Activated T-cell treated with anti-CD3 and anti-CD28 coated beads, Interleukin-2, amount 50 U/mL, for 72 hours (primary cell): ENCODE results near the gene YTHDF1. TPM values are rescaled to one million over a fixed set of nuclear protein-coding genes. Genes with fewer than 3 reads are reported as not detected.

Source experiments
- ATAC-seq, 2 donors: fragments of 150-1000 bp; cut with Tn5 transposase; replicated peaks in 1 of 2; 2 replicates each; pipeline ENCODE4 v1.10.0; 2021; ENCODE audit warnings: moderate library complexity in 2 of 2, mild to moderate bottlenecking in 1 of 2
- DNase-seq, 2 donors: peaks; one replicate each; pipeline ENCODE4 v3.0.0; 2021 to 2022; ENCODE audit warnings: mixed read lengths in 1 of 2
- H3K27ac Mint-ChIP-seq: one replicate; pipeline ENCODE4 v1.8.0; 2022; ENCODE audit warnings: mild to moderate bottlenecking, moderate library complexity, mixed read lengths
- H3K27me3 Mint-ChIP-seq: one replicate; pipeline ENCODE4 v1.8.0; 2022; ENCODE audit warnings: low read depth, mixed read lengths
- H3K36me3 Mint-ChIP-seq, 2 donors: one replicate each; pipeline ENCODE4 v1.8.0; 2022; ENCODE audit warnings: mixed read lengths in 2 of 2, mild to moderate bottlenecking in 1 of 2; ENCODE audit not compliant: insufficient read depth in 2 of 2
- H3K4me1 Mint-ChIP-seq: one replicate; pipeline ENCODE4 v1.8.0; 2022; ENCODE audit warnings: low read depth, mixed read lengths
- H3K4me3 Mint-ChIP-seq, 2 donors: one replicate each; pipeline ENCODE4 v1.8.0; 2022; ENCODE audit warnings: mild to moderate bottlenecking in 2 of 2, mixed read lengths in 2 of 2, moderate library complexity in 2 of 2
- H3K9me3 Mint-ChIP-seq, 2 donors: one replicate each; pipeline ENCODE4 v1.8.0; 2022; ENCODE audit warnings: mixed read lengths in 2 of 2
- total RNA-seq, 2 donors: library from RNA; stranded (reverse); gene quantifications; one replicate each; pipeline ENCODE4 v1.2.3, GENCODE V29; 2022

The YTHDF1 gene
- total RNA-seq, 2 donors from 2014 or later = 39.1 to 43.2 TPM

DNA sequence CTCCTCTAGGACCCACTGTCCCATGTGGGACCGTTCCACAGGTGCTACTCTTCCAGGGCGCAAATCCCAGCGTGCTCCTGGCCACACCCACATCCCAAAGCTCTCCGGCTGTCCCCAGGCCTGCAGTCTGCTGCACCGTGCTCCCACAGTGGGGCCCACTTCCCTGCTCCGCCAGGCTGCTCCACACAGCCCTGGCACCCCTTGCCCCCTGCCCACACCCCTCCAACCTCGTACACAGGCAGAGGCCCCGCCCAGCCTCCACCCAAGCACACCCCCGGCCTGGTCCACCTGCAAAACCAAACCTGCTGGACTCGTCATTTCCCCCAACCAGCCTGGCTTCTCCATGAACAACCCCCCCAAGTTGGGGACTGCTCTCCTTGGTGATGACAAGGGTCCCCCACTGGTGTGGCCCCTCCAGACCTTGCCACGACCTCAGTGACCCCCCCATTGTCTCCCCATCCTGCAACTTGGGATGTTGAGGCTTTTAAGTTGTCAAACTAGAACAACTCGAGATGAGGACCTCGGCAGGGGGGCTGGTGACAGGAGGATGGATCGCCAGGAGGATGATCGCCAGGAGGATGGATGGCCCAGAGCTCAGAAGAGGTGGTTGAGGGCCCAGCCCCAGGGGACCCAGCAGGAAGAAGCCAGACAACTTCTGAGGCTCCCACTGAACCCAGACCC, 27.1 kb downstream of the YTHDF1 start:
- Mint-ChIP-seq H3K36me3 (no peaks in the 10 kb centered on the region), H3K27me3 (peaks cover 2% of the 10 kb centered on the region), H3K9me3 (peaks cover 0 to 2% of the 10 kb centered on the region in 2 donors), H3K27ac (no peak overlapping the region), H3K4me1 (no peaks in the 10 kb centered on the region), H3K4me3 (no peak overlapping the region)
- ATAC-seq (no peak), DNase-seq (no peak)

DNA sequence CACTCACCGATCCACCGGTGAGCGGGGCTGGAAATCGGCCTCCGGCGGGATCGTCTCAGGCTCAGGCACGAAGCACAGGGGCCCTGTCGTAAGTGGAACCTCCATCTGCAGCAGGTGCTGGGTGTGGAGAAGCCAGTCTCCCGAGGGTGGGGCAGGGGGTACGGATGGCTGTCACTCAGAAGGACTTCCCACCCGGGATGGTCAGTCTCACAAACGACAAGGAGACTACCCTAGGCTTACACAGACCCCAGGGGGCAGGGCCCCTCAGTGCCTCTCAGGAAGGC, 27.8 kb downstream of the YTHDF1 start:
- Mint-ChIP-seq H3K4me1 (no peaks in the 10 kb centered on the region), H3K36me3 (no peaks in the 10 kb centered on the region), H3K4me3 (no peak overlapping the region), H3K9me3 (peaks cover 0 to 2% of the 10 kb centered on the region in 2 donors), H3K27me3 (peaks cover 6% of the 10 kb centered on the region), H3K27ac (no peak overlapping the region)
- DNase-seq (no peak), ATAC-seq (no peak)

GRCh38 chr20:63187338-63188158, 28.4 kb downstream of the YTHDF1 start:
- no peaks in the 10 kb centered on the region for H3K4me1 Mint-ChIP-seq
- H3K27me3 Mint-ChIP-seq = peaks cover 6% of the 10 kb centered on the region
- no peak overlapping the region for H3K4me3 Mint-ChIP-seq
- no peak overlapping the region for H3K27ac Mint-ChIP-seq
- no peak for ATAC-seq
- no peak for DNase-seq
- peaks cover 0 to 2% of the 10 kb centered on the region in 2 donors for H3K9me3 Mint-ChIP-seq
- H3K36me3 Mint-ChIP-seq = no peaks in the 10 kb centered on the region

DNA sequence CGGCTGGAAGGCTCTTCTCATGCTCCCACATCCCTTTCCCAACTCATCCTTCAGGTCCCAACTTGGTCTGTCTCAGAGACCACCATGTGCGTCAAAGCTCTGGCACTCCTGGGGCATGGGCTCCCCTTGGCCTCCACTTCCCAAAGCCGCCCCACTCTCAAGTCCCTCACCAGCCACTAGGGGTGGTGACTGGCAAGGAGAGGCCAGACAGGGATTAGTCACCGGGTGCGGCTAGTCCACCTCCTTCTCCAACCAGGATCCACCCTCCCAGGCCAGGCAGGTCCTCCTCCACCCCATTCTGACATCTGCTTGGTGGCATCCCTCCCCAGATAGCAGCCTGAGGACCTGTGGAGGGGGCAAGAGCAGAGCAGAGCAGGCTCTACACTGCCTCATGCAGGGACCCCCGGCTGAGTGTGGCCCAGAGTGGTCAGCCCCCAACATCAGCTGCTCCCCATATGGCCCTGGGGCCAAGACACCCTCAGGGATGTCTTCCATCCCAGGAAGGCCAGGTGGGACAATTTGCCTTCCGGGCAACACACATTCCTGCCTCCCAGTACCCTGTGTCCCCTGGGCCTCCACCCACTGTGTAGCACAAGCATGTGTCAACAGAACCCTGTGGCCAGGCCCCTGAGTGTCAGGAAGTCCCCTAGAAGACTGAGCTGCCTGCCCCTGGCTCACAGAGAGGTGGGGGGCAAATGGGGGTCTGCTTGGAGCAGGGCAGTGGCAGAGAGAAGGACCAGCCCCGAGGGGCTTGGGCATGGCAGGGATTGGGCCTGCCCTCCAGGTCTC, 29.2 kb downstream of the YTHDF1 start:
- ATAC-seq (no peak), DNase-seq (no peak)
- Mint-ChIP-seq H3K4me3 (no peak overlapping the region), H3K27me3 (peaks cover 6% of the 10 kb centered on the region), H3K9me3 (peaks cover 0 to 2% of the 10 kb centered on the region in 2 donors), H3K36me3 (no peaks in the 10 kb centered on the region), H3K4me1 (no peaks in the 10 kb centered on the region), H3K27ac (no peak overlapping the region)

- Mint-ChIP-seq H3K9me3 (peaks cover 0 to 2% of the 10 kb centered on the region in 2 donors), H3K27me3 (peaks cover 6% of the 10 kb centered on the region), H3K27ac (no peak overlapping the region), H3K4me3 (no peak overlapping the region), H3K4me1 (no peaks in the 10 kb centered on the region), H3K36me3 (no peaks in the 10 kb centered on the region)
- ATAC-seq (no peak), DNase-seq (no peak)
Observed at GRCh38 chr20:63186084-63186483, 29.8 kb downstream of the YTHDF1 start.

DNA sequence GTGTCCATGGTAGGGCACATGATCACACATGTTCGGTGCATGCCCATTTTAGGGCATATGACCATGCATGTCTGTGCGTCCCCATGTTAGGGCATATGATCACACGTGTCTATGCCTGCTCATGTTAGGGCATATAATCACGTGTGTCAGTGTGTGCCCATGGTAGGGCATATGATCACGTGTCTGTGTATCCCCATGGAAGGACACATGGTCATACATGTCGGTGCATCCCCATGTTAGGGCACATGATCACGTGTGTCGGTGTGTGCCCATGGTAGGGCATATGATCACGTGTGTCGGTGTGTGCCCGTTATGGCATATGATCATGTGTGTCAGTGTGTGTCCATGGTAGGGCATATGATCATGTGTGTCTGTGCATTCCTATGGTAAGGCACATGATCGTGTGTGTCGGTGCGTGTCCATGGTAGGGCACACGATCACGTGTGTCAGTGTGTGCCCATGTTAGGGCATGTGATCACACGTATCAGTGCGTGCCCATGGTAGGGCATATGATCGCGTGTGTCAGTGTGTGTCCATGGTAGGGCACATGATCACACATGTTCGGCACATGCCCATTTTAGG, 30.6 kb downstream of the YTHDF1 start:
- Mint-ChIP-seq H3K4me1 (no peaks in the 10 kb centered on the region), H3K4me3 (no peak overlapping the region), H3K36me3 (no peaks in the 10 kb centered on the region), H3K27me3 (peaks cover 6% of the 10 kb centered on the region), H3K27ac (no peak overlapping the region), H3K9me3 (peaks cover 0 to 2% of the 10 kb centered on the region in 2 donors)
- DNase-seq (no peak), ATAC-seq (no peak)

DNA sequence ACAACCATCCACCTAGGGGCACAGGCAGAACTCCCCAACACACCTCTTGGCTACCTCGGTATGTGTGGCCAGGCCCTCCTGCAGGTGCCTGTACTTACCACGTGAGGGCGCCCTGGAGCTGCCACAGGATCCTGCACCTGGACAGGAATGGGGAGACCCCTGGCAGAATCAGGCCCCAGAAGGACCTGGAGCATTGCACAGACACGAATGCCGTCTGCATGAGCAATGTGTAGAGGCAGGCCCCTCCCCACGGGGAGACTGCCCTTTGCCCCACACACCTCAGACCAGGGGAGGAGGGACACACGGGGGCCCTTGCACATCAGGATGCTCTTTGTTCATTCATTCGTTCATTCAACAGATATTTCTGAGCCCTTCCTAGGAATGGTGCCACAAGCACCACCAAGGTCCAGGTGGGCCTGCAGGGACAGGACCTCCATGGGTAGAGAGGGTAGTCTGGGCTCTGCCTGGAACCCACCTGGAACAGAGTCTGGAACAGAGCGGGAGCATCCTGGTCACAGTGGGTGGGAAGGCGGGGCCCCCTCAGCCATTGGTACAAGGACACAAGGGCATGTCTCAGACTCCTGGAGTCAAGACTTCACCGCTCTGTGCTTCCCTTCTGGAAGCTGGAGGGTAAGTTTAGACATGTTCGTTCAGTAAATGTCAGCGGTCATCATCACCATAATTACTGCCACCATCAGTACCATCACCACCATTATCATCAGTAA, 32.3 kb downstream of the YTHDF1 start:
- H3K27ac Mint-ChIP-seq = no peak overlapping the region
- peaks cover 11% of the 10 kb centered on the region for H3K27me3 Mint-ChIP-seq
- DNase-seq (peak; percentile 64 to 69), ATAC-seq (peak; percentile 54 to 56)
- H3K9me3 Mint-ChIP-seq = peaks cover 0 to 2% of the 10 kb centered on the region in 2 donors
- peaks cover 4% of the 10 kb centered on the region for H3K4me1 Mint-ChIP-seq
- H3K36me3 Mint-ChIP-seq = no peaks in the 10 kb centered on the region
- no peak overlapping the region for H3K4me3 Mint-ChIP-seq

GRCh38 chr20:63182946-63183415, 33.0 kb downstream of the YTHDF1 start:
- H3K36me3 Mint-ChIP-seq = no peaks in the 10 kb centered on the region
- H3K4me3 Mint-ChIP-seq = no peak overlapping the region
- peaks cover 4% of the 10 kb centered on the region for H3K4me1 Mint-ChIP-seq
- H3K9me3 Mint-ChIP-seq = peaks cover 0 to 2% of the 10 kb centered on the region in 2 donors
- H3K27me3 Mint-ChIP-seq = peaks cover 11% of the 10 kb centered on the region
- peak; percentile 12 to 17 for ATAC-seq
- no peak for DNase-seq
- H3K27ac Mint-ChIP-seq = no peak overlapping the region

GRCh38 chr20:63182425-63182824, 33.5 kb downstream of the YTHDF1 start:
- H3K36me3 Mint-ChIP-seq = no peaks in the 10 kb centered on the region
- peaks cover 11% of the 10 kb centered on the region for H3K27me3 Mint-ChIP-seq
- H3K4me3 Mint-ChIP-seq = no peak overlapping the region
- ATAC-seq = no peak
- DNase-seq = no peak
- peaks cover 4% of the 10 kb centered on the region for H3K4me1 Mint-ChIP-seq
- peaks cover 0 to 2% of the 10 kb centered on the region in 2 donors for H3K9me3 Mint-ChIP-seq
- H3K27ac Mint-ChIP-seq = no peak overlapping the region

DNA sequence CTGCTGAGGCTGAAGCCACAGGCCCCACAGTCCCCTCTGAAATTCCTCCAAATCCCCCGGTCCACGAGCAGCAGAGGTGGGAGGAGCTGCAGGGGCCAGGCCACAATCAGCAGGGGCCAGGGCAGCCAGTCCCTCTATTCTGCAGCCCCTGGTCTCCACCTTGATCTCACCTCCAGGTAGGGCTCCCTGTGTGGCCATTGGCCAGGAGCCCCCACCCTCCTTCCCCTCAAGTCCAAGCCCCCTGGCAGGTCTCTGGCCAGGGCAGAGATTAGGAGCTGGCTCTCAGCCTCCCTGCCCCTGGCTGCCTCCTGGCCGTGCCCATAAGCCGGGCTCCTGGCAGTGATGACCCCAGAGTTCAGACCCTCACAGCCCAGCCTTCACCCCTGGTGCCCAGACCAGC, 34.7 kb downstream of the YTHDF1 start:
- Mint-ChIP-seq H3K36me3 (no peaks in the 10 kb centered on the region), H3K9me3 (peaks cover 0 to 2% of the 10 kb centered on the region in 2 donors), H3K27ac (no peak overlapping the region), H3K4me1 (peaks cover 7% of the 10 kb centered on the region), H3K27me3 (peaks cover 21% of the 10 kb centered on the region), H3K4me3 (no peak overlapping the region)
- ATAC-seq (no peak), DNase-seq (no peak)

DNA sequence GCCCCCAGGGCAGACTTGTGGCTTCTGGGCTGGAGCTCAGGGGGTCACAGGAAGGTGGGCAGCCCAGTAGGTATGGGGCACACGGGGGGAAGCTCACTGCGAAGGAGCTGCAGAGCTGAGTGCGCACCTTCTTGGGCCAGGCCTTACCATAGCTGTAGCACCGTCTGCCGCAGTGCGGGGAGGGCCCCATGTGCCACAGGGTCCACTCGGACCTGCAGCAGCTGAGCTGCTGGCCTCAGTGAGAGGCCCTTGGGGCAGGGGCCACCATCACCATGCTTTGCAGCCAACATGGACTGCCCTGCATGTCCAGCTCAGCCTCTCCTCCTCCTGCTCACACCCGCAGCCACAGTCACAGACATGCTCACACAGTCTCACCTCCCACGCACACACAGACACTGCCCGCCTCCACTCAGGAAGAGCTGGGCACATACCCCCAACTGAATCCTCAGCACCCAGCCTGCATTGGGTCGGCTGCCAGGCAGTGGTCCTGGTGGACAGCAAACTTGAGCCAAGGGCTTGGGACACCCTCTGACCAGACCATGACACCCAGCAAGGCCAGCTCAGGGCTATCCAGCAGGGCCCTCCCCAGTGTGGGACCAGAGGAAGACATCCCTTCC, 35.3 kb downstream of the YTHDF1 start:
- Mint-ChIP-seq H3K36me3 (no peaks in the 10 kb centered on the region), H3K4me1 (peaks cover 9% of the 10 kb centered on the region), H3K27me3 (peaks cover 25% of the 10 kb centered on the region), H3K27ac (no peak overlapping the region), H3K4me3 (peak overlapping the region in 1 of 2 donors; percentile 2), H3K9me3 (peaks cover 0 to 2% of the 10 kb centered on the region in 2 donors)
- DNase-seq (no peak), ATAC-seq (no peak)
